Nephron progenitor cell (in vitro differentiated cells): Measurements from ENCODE around the gene TACC3.
A peak's percentile ranks its signal among the peaks of the same experiment; 100 is the strongest.

Source experiments
- DNase-seq: peaks from one replicate; pipeline ENCODE4 v3.0.0; 2021
- H3K27ac Mint-ChIP-seq: 2 replicates; pipeline ENCODE4 v1.8.0; 2021; ENCODE audit warnings: mild to moderate bottlenecking, moderate library complexity, mixed read lengths
- H3K27me3 Mint-ChIP-seq: 2 replicates; pipeline ENCODE4 v1.8.0; 2021; ENCODE audit warnings: mild to moderate bottlenecking, low read depth, mixed read lengths; ENCODE audit not compliant: poor library complexity
- H3K36me3 Mint-ChIP-seq: 2 replicates; pipeline ENCODE4 v1.8.0; 2021; ENCODE audit warnings: low read depth, mixed read lengths
- H3K4me1 Mint-ChIP-seq: 2 replicates; pipeline ENCODE4 v1.8.0; 2021; ENCODE audit warnings: mixed read lengths
- H3K4me3 Mint-ChIP-seq: 2 replicates; pipeline ENCODE4 v1.8.0; 2021; ENCODE audit warnings: mild to moderate bottlenecking, moderate library complexity, mixed read lengths
- H3K9me3 Mint-ChIP-seq: 2 replicates; pipeline ENCODE4 v1.8.0; 2021; ENCODE audit warnings: mild to moderate bottlenecking, moderate library complexity, mixed read lengths
- TF ChIP-seq, protein P1 (sequence below): fragments of 200-600 bp; sonication (generic); IDR thresholded peaks from 2 replicates; pipeline ENCODE4 v1.5.0; 2021; ENCODE audit warnings: antibody characterized with exemption

The TACC3 gene

DNA sequence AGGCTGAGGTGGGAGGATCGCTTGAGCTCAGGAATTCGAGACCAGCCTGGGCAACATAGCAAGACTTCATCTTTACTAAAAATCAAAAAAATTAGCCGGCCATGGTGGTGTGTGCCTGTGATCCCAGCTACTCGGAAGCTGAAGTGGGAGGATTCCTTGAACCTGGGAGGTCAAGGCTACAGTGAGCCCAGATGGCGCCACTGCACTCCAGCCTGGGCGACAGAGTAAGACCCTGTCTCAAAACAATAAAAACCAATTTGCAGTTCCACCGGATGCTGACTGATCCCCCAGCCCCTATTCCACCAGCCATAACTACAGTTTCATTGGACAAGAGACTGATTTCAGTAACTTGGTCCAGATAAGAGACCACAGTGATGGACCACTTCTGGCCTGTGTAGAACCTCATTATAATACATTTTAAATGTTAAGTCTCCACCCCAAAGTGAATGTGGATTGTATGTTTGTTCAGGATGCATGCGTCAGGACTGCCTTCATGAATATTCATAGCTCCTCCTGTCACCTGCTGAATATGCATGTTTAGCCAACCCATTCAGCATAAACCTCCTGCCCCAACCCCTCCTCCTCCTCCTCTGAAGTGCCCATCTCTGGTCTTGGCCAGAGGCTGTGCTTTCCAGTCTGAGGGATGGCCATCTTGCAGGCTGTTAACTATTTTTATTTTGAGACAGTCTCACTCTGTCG lies 6.9 kb upstream of the TACC3 start:
- no peaks in the 10 kb centered on the region for H3K9me3 Mint-ChIP-seq
- no peaks in the 10 kb centered on the region for H3K27me3 Mint-ChIP-seq
- TF ChIP-seq, protein P1, sequence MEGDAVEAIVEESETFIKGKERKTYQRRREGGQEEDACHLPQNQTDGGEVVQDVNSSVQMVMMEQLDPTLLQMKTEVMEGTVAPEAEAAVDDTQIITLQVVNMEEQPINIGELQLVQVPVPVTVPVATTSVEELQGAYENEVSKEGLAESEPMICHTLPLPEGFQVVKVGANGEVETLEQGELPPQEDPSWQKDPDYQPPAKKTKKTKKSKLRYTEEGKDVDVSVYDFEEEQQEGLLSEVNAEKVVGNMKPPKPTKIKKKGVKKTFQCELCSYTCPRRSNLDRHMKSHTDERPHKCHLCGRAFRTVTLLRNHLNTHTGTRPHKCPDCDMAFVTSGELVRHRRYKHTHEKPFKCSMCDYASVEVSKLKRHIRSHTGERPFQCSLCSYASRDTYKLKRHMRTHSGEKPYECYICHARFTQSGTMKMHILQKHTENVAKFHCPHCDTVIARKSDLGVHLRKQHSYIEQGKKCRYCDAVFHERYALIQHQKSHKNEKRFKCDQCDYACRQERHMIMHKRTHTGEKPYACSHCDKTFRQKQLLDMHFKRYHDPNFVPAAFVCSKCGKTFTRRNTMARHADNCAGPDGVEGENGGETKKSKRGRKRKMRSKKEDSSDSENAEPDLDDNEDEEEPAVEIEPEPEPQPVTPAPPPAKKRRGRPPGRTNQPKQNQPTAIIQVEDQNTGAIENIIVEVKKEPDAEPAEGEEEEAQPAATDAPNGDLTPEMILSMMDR, result no peak
- H3K27ac Mint-ChIP-seq, result no peak overlapping the region
- H3K4me1 Mint-ChIP-seq, result peaks cover 58% of the 10 kb centered on the region
- no peak for DNase-seq
- peaks cover 9% of the 10 kb centered on the region for H3K36me3 Mint-ChIP-seq
- no peak overlapping the region for H3K4me3 Mint-ChIP-seq

DNA sequence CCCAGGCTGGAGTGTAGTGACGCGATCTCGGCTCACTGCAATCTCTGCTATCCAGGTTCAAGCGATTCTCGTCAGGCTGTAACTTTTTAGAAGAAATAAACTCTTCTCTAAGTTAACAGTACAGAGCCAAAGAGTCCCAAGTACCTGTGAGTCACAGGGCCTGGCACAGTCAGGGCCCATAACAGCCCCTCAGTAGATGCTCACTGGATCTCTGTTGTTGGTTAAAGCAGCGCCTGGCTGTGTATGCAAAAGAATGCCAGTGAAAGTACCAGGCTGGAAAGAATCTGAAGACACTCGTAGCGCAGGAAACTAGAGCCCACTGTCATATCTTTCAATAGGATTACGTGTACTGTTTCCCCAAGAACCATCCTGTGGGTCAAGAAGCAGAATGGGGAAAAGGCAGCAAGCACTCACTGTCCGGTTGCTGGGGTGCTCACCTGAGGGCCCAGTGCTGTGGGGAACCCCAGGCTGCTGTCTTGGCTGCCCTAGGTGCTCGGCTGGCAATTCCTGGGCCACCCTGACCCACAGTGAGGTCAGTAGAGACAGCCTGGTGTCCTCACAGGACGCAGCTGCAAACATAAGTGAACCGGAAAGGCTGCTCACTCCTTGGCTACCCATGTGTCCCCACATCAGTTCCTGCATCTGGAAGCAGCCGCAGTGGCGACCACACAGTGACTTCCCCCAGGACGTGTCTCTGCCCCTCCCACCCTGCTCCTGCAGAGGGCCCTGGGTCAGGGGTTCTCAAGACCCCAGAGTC lies 6.1 kb upstream of the TACC3 start:
- H3K9me3 Mint-ChIP-seq, result no peaks in the 10 kb centered on the region
- H3K27me3 Mint-ChIP-seq, result no peaks in the 10 kb centered on the region
- TF ChIP-seq, protein P1, result no peak
- no peak overlapping the region for H3K27ac Mint-ChIP-seq
- H3K4me1 Mint-ChIP-seq, result peaks cover 58% of the 10 kb centered on the region
- H3K4me3 Mint-ChIP-seq, result no peak overlapping the region
- H3K36me3 Mint-ChIP-seq, result peaks cover 2% of the 10 kb centered on the region
- peak; percentile 27 for DNase-seq

DNA sequence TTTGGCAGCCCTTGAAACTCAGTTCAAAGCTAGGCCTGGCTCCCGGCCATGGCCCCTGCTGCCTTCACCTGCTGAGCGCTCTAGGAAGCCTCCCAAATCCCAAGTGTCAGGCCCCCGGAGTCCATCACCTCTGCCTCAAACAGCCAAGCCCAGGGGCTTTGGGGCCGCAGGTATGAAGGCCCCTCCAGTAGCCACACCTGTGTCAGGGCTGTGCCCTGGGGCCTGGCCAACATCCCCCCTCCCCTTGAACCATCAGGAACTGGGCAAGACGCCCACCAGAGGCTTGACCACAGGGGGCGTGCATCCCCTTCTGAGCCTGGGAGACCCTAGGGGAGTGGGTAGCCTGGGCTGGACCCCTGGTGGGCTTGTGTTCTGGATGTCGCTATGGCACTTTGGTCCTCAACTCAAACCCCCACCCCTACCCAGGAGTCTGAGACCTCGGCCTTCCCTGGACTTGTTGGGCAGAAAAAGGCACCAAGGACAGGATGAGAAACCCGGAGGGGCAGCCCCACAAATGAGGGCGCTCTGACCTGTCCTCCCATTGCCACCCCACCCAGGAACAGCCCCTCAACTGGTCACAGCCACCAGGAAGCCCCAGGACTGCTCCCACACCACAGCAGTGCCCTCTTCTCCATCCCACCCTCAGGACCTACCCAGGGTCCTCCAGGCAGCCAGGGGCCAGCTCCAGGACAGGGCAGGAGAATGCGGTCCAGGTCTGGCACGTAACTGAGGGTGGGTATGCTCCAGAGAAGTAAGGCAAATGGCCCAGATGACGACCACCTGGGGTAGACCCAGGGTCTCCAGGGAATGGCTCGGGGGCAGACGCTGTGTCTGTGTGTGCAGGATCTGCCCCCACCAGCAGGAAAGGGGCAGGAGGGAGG lies 5.0 kb upstream of the TACC3 start:
- Mint-ChIP-seq H3K9me3 (no peaks in the 10 kb centered on the region), H3K4me3 (no peak overlapping the region)

DNA sequence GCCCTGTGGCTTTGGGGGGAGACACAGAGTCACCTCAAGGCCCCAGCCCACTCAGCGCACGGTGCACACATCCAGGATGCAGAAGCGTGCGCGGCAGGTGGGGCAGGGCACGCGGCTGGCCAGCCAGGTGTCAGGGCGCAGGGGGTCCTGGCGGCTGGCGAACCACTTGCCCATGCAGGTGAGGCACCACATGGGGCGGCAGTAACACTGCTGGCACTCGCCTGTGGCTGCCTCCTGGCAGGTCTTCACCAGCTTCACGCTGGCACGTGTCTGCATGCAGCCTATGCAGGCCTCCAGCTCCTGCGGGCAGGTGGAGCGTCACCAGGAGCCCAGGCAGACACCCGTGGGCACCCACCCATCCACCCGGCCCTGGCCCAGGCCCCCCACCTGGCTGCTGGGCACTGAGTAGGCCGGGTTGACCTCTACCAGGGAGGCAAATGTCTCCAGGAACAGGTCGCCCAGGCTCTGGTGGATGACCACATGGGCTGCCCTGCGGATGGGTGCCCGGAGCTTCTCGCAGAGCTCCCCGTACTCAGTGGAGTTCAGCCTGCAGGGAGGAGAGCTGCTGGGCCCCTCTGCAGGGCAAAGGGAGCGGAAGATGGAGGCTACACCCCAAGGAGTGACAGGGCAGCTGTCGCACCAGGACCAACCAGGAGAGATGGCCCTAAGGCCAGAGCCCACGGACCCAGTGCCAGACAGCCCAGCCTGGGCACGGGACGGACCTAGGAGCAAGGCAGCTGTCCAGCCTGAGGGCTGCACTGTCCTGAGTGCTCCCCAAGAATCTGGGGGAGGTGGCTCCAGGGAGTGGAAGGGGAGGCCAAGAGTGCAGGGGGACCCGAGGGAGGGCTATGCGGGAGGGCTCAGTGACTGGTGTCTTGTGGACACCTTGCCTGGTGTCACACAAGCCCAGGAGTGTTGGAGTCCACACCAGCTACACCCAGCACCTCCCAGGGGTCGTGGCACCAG lies 3.9 kb upstream of the TACC3 start:
- no peak overlapping the region for H3K4me3 Mint-ChIP-seq
- no peaks in the 10 kb centered on the region for H3K9me3 Mint-ChIP-seq

More for the DNA sequence above, 5.0 kb upstream of the TACC3 start:
- TF ChIP-seq, protein P1, result no peak
- DNase-seq, result no peak
- Mint-ChIP-seq H3K36me3 (no peaks in the 10 kb centered on the region), H3K27ac (no peak overlapping the region), H3K27me3 (no peaks in the 10 kb centered on the region), H3K4me1 (peaks cover 49% of the 10 kb centered on the region)

More for the DNA sequence above, 3.9 kb upstream of the TACC3 start:
- no peaks in the 10 kb centered on the region for H3K36me3 Mint-ChIP-seq
- no peaks in the 10 kb centered on the region for H3K27me3 Mint-ChIP-seq
- no peak overlapping the region for H3K27ac Mint-ChIP-seq
- H3K4me1 Mint-ChIP-seq, result peaks cover 52% of the 10 kb centered on the region
- no peak for DNase-seq
- TF ChIP-seq, protein P1, result no peak
